Stimulated activated CD4-positive, alpha-beta T cell treated with anti-CD3 and anti-CD28 coated beads, TNF-alpha, amount 100 ng/mL, for 4 hours (primary cell): ENCODE results near the gene VDAC1.
"Not testable (repeated sequence)": the region's sequence is repeated elsewhere in the genome, so short reads cannot be mapped to it uniquely, and the experiment has no call there.

Source experiments
- DNase-seq, 3 experiments: peaks; one replicate each; pipeline ENCODE4 v3.0.0-alpha.2; 2020; ENCODE audit warnings: low read depth in 3 of 3

The VDAC1 gene

GRCh38 chr5:133967698-133968203 is 37.0 kb downstream of the VDAC1 start:
- no peak for DNase-seq

- no peak for DNase-seq
Measured at GRCh38 chr5:133967124-133967523, 37.7 kb downstream of the VDAC1 start.

GRCh38 chr5:133966090-133966489 is 38.7 kb downstream of the VDAC1 start:
- no peak for DNase-seq

GRCh38 chr5:133963493-133964128 is 41.2 kb downstream of the VDAC1 start:
- no peak for DNase-seq

GRCh38 chr5:133962801-133963476 is 41.8 kb downstream of the VDAC1 start:
- DNase-seq, result no peak

- DNase-seq, result no peak
Measured at GRCh38 chr5:133962131-133962530, 42.6 kb downstream of the VDAC1 start.

- DNase-seq, result no peak
Measured at GRCh38 chr5:133959643-133960042, 45.1 kb downstream of the VDAC1 start.

- DNase-seq, result no peak
Measured at GRCh38 chr5:133957591-133957990, 47.2 kb downstream of the VDAC1 start.

- DNase-seq, result no peak
Measured at GRCh38 chr5:133957080-133957479, 47.7 kb downstream of the VDAC1 start.

GRCh38 chr5:133956196-133956595 is 48.6 kb downstream of the VDAC1 start:
- DNase-seq, result not testable (repeated sequence)

GRCh38 chr5:133953568-133954145 is 51.1 kb downstream of the VDAC1 start:
- DNase-seq, result no peak

- no peak for DNase-seq
Measured at GRCh38 chr5:133952729-133953567, 51.8 kb downstream of the VDAC1 start.

- no peak for DNase-seq
Measured at GRCh38 chr5:133950821-133951612, 53.8 kb downstream of the VDAC1 start.

- DNase-seq, result no peak
Measured at GRCh38 chr5:133948721-133949120, 56.1 kb downstream of the VDAC1 start.

- no peak for DNase-seq
Measured at GRCh38 chr5:133947431-133947841, 57.3 kb downstream of the VDAC1 start.

GRCh38 chr5:133945568-133945967 is 59.2 kb downstream of the VDAC1 start:
- DNase-seq, result no peak

GRCh38 chr5:133944263-133945185 is 60.3 kb downstream of the VDAC1 start:
- DNase-seq, result no peak

GRCh38 chr5:133943475-133943817 is 61.3 kb downstream of the VDAC1 start:
- DNase-seq, result no peak

GRCh38 chr5:133942614-133943474 is 61.9 kb downstream of the VDAC1 start:
- no peak for DNase-seq
